ENCODE data around the gene CENPC.

DNA sequence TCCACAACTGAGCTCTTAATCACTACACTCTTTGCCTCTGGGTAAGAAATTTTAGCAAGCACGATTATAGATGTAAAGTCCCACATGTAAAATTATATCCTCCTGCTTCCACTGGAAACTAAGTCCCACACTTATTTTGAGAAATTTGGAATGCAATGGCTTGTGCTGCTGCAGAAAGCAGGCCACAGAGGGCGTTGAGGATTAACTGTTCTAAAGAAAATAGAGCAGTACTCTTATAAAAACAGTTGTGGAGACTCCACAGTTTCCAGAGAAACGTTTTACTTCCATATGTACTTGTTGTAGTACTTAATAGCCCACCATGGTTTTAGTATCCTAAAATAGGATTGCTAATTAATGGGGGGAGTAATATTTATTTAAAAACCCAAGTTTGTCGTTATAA lies 1.7 kb upstream of the CENPC start:
- TF ChIP-seq ZNF70 (CRISPR knock-in tag; IDR thresholded peaks at IDR 0.05) (no peak), PPARA (CRISPR knock-in tag; IDR thresholded peaks at IDR 0.05; ENCODE audit: borderline replicate concordance) (no peak), ZNF565 (CRISPR knock-in tag; conservative IDR thresholded peaks at IDR 0.05; ENCODE audit: low read depth) (no peak), SNAI2 (CRISPR knock-in tag; IDR thresholded peaks at IDR 0.05) (no peak), BACH2 (CRISPR knock-in tag; IDR thresholded peaks at IDR 0.05; ENCODE audit: borderline replicate concordance) (no peak)
- TF ChIP-seq, protein P1, sequence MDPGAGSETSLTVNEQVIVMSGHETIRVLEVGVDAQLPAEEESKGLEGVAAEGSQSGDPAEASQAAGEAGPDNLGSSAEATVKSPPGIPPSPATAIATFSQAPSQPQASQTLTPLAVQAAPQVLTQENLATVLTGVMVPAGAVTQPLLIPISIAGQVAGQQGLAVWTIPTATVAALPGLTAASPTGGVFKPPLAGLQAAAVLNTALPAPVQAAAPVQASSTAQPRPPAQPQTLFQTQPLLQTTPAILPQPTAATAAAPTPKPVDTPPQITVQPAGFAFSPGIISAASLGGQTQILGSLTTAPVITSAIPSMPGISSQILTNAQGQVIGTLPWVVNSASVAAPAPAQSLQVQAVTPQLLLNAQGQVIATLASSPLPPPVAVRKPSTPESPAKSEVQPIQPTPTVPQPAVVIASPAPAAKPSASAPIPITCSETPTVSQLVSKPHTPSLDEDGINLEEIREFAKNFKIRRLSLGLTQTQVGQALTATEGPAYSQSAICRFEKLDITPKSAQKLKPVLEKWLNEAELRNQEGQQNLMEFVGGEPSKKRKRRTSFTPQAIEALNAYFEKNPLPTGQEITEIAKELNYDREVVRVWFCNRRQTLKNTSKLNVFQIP (CRISPR knock-in tag; IDR thresholded peaks at IDR 0.05; ENCODE audit: borderline replicate concordance, low read depth) = no peak
- TF ChIP-seq, protein P2, sequence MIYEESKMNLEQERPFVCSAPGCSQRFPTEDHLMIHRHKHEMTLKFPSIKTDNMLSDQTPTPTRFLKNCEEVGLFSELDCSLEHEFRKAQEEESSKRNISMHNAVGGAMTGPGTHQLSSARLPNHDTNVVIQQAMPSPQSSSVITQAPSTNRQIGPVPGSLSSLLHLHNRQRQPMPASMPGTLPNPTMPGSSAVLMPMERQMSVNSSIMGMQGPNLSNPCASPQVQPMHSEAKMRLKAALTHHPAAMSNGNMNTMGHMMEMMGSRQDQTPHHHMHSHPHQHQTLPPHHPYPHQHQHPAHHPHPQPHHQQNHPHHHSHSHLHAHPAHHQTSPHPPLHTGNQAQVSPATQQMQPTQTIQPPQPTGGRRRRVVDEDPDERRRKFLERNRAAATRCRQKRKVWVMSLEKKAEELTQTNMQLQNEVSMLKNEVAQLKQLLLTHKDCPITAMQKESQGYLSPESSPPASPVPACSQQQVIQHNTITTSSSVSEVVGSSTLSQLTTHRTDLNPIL (CRISPR knock-in tag; IDR thresholded peaks at IDR 0.05; ENCODE audit: low read depth) = no peak

Data from SK-N-SH treated with all-trans-retinoic acid at 6 μM for 48 hours (cell line).